ENCODE measurements around the gene TMEM255B.
"Not testable (repeated sequence)": the region's sequence is repeated elsewhere in the genome, so short reads cannot be mapped to it uniquely, and the experiment has no call there.

The TMEM255B gene

DNA sequence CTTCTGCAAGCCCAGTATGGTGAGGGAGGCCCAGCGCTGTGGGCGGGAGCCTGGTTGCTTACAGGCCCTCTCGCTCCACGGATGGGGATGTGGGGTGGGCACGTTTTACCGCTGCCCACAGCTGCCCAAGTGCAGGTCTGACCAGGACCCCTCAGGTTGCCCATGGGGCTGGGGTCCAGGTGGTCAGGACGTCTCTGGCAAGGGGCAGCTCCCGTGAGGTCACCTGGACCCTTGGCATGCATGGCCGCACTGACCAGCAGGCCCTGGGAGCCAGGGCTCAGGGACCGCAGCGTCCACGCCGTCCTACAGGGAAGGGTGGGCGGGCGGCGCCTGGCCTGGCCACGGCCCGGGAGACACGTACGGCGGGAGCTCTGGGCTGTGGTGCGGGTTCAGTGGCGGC is 72.0 kb downstream of the TMEM255B start:
- DNase-seq (ENCODE audit: extremely low spot score): no peak
- TF ChIP-seq, protein P1, sequence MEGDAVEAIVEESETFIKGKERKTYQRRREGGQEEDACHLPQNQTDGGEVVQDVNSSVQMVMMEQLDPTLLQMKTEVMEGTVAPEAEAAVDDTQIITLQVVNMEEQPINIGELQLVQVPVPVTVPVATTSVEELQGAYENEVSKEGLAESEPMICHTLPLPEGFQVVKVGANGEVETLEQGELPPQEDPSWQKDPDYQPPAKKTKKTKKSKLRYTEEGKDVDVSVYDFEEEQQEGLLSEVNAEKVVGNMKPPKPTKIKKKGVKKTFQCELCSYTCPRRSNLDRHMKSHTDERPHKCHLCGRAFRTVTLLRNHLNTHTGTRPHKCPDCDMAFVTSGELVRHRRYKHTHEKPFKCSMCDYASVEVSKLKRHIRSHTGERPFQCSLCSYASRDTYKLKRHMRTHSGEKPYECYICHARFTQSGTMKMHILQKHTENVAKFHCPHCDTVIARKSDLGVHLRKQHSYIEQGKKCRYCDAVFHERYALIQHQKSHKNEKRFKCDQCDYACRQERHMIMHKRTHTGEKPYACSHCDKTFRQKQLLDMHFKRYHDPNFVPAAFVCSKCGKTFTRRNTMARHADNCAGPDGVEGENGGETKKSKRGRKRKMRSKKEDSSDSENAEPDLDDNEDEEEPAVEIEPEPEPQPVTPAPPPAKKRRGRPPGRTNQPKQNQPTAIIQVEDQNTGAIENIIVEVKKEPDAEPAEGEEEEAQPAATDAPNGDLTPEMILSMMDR (IDR thresholded peaks at IDR 0.05; ENCODE audit: control extremely low read depth, extremely low read depth, low read depth, missing control alignments): no peak
- ChIA-PET CTCF (no interaction called here), POLR2A (no interaction called here)

DNA sequence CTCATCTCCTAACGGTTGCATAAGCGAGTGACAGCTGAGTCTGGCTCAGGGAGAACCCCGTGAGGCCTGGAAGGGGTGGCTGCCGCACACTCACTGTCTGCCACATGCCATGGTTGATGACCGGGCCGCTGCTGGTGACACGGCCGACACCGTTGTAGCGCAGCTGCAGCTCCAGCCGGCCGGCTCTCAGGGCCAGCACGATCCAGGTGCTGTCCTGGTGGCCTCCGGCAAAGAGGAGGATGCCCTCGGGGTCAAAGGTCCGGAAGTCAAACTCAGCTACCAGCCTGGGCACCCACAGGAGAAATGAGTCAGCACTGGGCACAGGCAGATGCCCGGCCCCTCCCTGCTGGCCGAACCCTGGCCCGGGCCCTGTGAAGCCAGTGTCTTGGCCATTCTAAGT is 73.2 kb downstream of the TMEM255B start:
- TF ChIP-seq, protein P1 (IDR thresholded peaks at IDR 0.05; ENCODE audit: control extremely low read depth, extremely low read depth, low read depth, missing control alignments): no peak
- CTCF ChIA-PET: no interaction called here
- POLR2A ChIA-PET: no interaction called here
- DNase-seq (ENCODE audit: extremely low spot score): no peak

DNA sequence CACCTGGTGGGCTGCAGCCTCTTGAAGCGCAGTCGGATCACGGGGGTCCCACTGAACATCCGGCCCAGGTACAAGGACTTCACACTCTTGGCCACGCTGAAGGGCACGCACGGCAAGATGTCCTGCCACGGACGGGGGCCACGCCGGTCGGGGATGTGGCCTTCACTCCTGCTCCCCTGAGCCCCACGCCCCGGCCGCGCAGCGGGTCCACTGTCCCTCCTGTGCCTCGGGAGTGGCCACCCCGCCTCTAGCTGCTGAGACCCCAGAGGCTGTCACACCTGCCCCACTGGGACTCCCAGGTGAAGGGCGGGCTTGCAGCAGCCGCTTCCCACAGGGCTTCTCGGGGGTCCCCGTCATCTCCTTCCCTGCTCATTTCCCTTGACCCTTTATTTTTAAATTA is 73.6 kb downstream of the TMEM255B start:
- ChIA-PET CTCF (no interaction called here), POLR2A (no interaction called here)
- no peak for DNase-seq (ENCODE audit: extremely low spot score)
- TF ChIP-seq, protein P1 (IDR thresholded peaks at IDR 0.05; ENCODE audit: control extremely low read depth, extremely low read depth, low read depth, missing control alignments): no peak

DNA sequence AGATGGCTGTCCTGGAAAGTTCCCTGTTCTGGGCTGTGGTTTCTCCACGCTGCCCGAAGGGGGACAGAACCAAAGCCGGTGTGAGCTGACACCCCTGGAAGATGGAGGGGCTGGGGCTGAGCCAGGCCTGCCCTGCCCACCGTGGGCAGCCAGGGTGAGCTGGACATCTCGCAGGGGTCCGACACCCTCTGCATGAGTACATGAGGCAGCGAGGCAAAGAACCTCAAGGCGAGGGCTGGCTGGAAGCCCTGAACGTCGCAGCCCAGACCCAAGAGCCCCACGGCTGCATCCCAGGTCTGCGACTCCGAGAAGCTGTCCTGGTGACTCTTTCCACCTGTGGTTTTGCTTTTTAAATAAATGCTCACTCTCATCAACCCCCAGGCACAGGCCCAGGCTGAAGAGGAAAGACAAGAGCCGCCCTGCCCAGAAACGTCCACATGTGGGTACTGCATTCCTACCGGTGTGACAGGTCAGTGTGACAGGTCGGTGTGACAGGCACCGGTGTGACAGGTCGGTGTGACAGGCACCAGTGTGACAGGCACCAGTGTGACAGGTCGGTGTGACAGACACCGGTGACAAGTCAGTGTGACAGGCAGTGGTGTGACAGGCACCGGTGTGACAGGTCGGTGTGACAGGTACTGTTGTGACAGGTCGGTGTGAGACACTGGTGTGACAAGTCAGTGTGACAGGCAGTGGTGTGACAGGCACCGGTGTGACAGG is 74.2 kb downstream of the TMEM255B start:
- ChIA-PET POLR2A (no interaction called here), CTCF (no interaction called here)
- DNase-seq (ENCODE audit: extremely low spot score): no peak
- TF ChIP-seq, protein P1 (IDR thresholded peaks at IDR 0.05; ENCODE audit: control extremely low read depth, extremely low read depth, low read depth, missing control alignments): no peak

DNA sequence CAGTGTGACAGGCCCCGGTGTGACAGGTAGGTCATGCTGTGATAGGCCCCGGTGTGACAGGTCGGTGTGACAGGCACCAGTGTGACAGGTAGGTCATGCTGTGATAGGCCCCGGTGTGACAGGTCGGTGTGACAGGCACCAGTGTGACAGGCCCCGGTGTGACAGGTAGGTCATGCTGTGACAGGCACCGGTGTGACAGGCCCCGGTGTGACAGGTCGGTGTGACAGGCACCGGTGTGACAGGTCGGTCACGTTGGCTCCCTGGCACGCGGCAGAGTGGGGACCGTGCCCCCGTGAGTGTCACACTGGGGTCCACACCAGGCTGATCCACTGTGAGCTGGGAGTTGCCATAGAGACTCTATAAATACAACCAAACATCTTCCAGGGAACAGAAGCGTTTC is 75.0 kb downstream of the TMEM255B start:
- POLR2A ChIA-PET; DNase-seq (ENCODE audit: extremely low spot score); CTCF ChIA-PET: not testable (repeated sequence)

DNA sequence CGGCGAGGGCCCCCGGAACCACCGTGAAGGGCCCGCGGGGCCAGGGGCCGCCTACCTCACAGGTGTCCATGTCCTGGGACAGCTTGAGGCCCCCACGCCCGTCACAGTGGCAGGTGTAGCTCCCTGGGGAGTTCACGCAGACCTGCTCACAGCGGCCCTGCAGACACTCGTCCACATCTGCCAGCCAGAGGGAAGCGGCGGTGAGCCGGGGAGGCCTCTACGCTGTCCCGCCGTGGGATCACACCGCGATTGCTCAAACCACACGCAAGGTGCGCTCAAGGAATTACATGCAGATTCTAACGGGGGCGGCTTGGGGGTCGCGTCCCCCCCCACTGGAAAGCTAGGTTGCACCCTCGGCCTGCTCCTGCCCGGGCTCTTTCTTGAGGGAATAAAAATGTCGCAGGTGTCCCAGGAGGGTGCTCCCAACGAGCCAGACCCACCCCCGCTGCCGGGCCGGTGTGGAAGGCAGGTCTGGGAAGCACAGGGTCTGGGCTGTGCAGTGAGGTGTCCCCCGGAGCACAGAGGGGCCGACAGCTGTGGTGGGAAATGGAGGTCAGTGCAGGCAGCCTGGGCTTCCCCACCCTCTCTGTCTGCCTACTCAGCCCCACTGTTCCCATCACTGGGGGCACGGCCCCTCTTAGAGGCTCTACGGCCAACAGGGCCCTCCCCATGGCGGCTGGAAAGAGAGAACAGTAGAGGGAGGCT is 75.6 kb downstream of the TMEM255B start:
- ChIA-PET POLR2A (no interaction called here), CTCF (no interaction called here)
- TF ChIP-seq, protein P1 (IDR thresholded peaks at IDR 0.05; ENCODE audit: control extremely low read depth, extremely low read depth, low read depth, missing control alignments): no peak
- DNase-seq (ENCODE audit: extremely low spot score): no peak

DNA sequence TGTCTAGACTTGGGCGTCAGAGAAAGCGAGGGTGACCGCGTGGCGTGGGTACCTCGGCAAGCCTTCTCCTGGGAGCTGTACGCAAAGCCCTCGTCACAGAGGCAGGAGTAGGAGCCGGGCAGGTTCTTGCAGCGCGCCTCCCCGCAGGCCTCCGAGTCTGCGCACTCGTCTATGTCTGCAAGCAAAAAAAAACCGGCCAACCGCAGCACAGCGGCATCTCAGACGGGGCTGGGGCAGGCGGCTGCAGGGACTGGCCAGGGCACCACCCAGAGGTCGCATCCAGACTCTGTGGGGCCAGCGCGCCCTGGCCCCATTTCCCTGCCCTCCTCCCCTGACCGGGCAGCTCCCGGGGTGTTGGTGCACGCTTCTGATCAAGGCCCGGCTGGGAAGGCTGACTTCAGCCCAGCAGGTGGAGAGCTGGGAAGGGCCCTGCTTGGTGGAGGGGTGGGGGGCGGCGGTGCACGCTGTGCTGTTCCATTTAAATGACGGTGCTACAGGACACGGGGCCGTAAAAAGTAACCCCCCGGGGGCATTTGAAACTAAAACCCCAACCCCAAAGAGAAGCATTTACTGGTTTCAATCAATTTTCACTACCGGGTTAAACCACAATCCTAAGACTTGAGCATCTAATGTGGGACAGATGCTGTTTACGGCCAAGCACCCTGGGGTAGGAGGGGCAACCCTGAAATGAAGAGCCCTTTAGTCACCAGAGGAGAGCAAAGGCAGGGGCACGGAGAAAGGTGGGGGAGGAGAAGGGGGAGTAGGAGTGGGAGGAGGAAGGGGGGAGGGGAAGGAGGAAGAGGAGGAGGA is 76.6 kb downstream of the TMEM255B start:
- no peak for DNase-seq (ENCODE audit: extremely low spot score)
- ChIA-PET CTCF (no interaction called here), POLR2A (no interaction called here)
- TF ChIP-seq, protein P1 (IDR thresholded peaks at IDR 0.05; ENCODE audit: control extremely low read depth, extremely low read depth, low read depth, missing control alignments): no peak
